ENCODE measurements around the gene ABCC8. TPM values are rescaled to one million over a fixed set of nuclear protein-coding genes. Genes with fewer than 3 reads are reported as not detected.

ABCC8 gene
- total and polyA plus RNA-seq, 2 of the 8 experiments (the other 6 are each of a cell fraction or from before 2014, with no cell fraction given): 3.7 to 4.9 TPM

DNA sequence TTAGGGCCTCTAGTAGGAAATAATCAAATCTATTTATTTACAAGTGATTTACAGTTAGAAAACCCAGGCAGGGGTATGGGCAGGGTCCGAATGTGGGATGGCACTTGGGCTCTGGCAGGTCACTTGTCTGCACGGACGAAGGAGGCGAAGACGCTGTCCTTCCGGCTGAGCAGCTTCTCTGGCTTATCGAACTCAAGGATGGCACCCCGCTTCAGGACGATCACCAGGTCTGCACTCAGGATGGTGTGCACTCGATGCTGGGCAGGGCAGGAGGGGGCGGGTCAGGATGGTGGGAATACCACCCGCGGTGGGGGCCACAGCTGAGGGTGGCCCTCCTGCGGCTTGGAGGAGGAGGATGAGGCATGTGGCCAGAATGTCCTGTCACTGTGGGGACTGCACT lies 83.8 kb downstream of the ABCC8 start (continued):
- TF ChIP-seq KDM4A (IDR thresholded peaks at IDR 0.05; ENCODE audit: low read depth, low read length, severe bottlenecking): no peak
